H9 (cell line): ENCODE measurements around the gene GALR1. TPM values are rescaled to one million over a fixed set of nuclear protein-coding genes. Genes with fewer than 3 reads are reported as not detected.

Experiments
- DNase-seq: peaks from one replicate; pipeline ENCODE4 v3.0.0-alpha.2; 2017
- H2AFZ ChIP-seq: one replicate; pipeline ENCODE4 v1.6.1; 2013; ENCODE audit warnings: mild to moderate bottlenecking, low read length, control low read depth, moderate library complexity
- H2AK5ac ChIP-seq: 2 replicates; pipeline ENCODE4 v1.6.1; 2013; ENCODE audit warnings: low read length, control low read depth, mixed read lengths; ENCODE audit not compliant: insufficient read length
- H2BK120ac ChIP-seq: one replicate; pipeline ENCODE4 v1.6.1; 2013; ENCODE audit warnings: low read depth, mild to moderate bottlenecking, low read length, control low read depth, inconsistent platforms; ENCODE audit not compliant: poor library complexity, severe bottlenecking
- H2BK12ac ChIP-seq: 2 replicates; pipeline ENCODE4 v1.6.1; 2013; ENCODE audit warnings: low read length, control low read depth, mixed read lengths, low read depth; ENCODE audit not compliant: insufficient read length
- H2BK15ac ChIP-seq: 2 replicates; pipeline ENCODE4 v1.6.1; 2013; ENCODE audit warnings: low read depth, low read length, control low read depth
- H2BK20ac ChIP-seq: one replicate; pipeline ENCODE4 v1.6.1; 2013; ENCODE audit warnings: low read depth, mild to moderate bottlenecking, low read length, control low read depth, inconsistent platforms; ENCODE audit not compliant: poor library complexity, severe bottlenecking
- H2BK5ac ChIP-seq: 2 replicates; pipeline ENCODE4 v1.6.1; 2013; ENCODE audit warnings: low read length, control low read depth, mixed read lengths; ENCODE audit not compliant: insufficient read length
- H3K14ac ChIP-seq: 2 replicates; pipeline ENCODE4 v1.6.1; 2013; ENCODE audit warnings: low read length, control low read depth; ENCODE audit not compliant: insufficient read depth
- H3K18ac ChIP-seq: 2 replicates; pipeline ENCODE4 v1.6.1; 2013; ENCODE audit warnings: low read depth, mild to moderate bottlenecking, mixed read lengths, low read length, control low read depth; ENCODE audit not compliant: insufficient read length
- H3K23ac ChIP-seq: 2 replicates; pipeline ENCODE4 v1.6.1; 2013; ENCODE audit warnings: low read length, control low read depth, mixed read lengths, low read depth; ENCODE audit not compliant: insufficient read length
- H3K23me2 ChIP-seq: 2 replicates; pipeline ENCODE4 v1.6.1; 2013; ENCODE audit warnings: low read depth, mild to moderate bottlenecking, mixed read lengths, low read length, control low read depth; ENCODE audit not compliant: insufficient read length, poor library complexity, severe bottlenecking
- H3K27ac ChIP-seq: 2 replicates; pipeline ENCODE4 v1.5.1; 2013; ENCODE audit warnings: low read length, control low read depth, mixed read lengths, low read depth; ENCODE audit not compliant: insufficient read length
- H3K27me3 ChIP-seq: 2 replicates; pipeline ENCODE4 v1.6.1; 2013; ENCODE audit warnings: low read length, control low read depth, inconsistent platforms; ENCODE audit not compliant: insufficient read depth
- H3K4ac ChIP-seq: 2 replicates; pipeline ENCODE4 v1.6.1; 2013; ENCODE audit warnings: low read depth, mild to moderate bottlenecking, control low read depth, inconsistent platforms, low read length, moderate library complexity
- H3K4me1 ChIP-seq: 2 replicates; pipeline ENCODE4 v1.6.1; 2013; ENCODE audit warnings: low read length, control low read depth, inconsistent platforms; ENCODE audit not compliant: insufficient read depth
- H3K4me2 ChIP-seq: 2 replicates; pipeline ENCODE4 v1.6.1; 2013; ENCODE audit warnings: low read length, control low read depth, mixed read lengths; ENCODE audit not compliant: insufficient read length, insufficient read depth
- H3K56ac ChIP-seq: 2 replicates; pipeline ENCODE4 v1.6.1; 2013; ENCODE audit warnings: low read depth, mild to moderate bottlenecking, mixed read lengths, low read length, control low read depth; ENCODE audit not compliant: insufficient read length
- H3K79me1 ChIP-seq: 2 replicates; pipeline ENCODE4 v1.6.1; 2013; ENCODE audit warnings: low read depth, mild to moderate bottlenecking, moderate library complexity, low read length, control low read depth, inconsistent platforms; ENCODE audit not compliant: insufficient read depth, poor library complexity, severe bottlenecking
- H3K79me2 ChIP-seq: 2 replicates; pipeline ENCODE4 v1.6.1; 2013; ENCODE audit warnings: low read length, control low read depth, inconsistent platforms; ENCODE audit not compliant: insufficient read depth
- H3K9ac ChIP-seq: 2 replicates; pipeline ENCODE4 v1.6.1; 2013; ENCODE audit warnings: low read length, control low read depth, mixed read lengths; ENCODE audit not compliant: insufficient read length; ENCODE audit errors: extremely low read depth
- H3K9me3 ChIP-seq: one replicate; pipeline ENCODE4 v1.6.1; 2013; ENCODE audit warnings: low read depth, low read length, inconsistent platforms; ENCODE audit not compliant: control insufficient read depth
- H3T11ph ChIP-seq: one replicate; pipeline ENCODE4 v1.6.1; 2013; ENCODE audit warnings: mild to moderate bottlenecking, low read length, control low read depth, inconsistent platforms
- H4K20me1 ChIP-seq: one replicate; pipeline ENCODE4 v1.6.1; 2013; ENCODE audit not compliant: control insufficient read depth, insufficient read length, insufficient read depth
- H4K5ac ChIP-seq: 2 replicates; pipeline ENCODE4 v1.6.1; 2013; ENCODE audit warnings: low read depth, mild to moderate bottlenecking, mixed read lengths, low read length, control low read depth; ENCODE audit not compliant: insufficient read length
- H4K8ac ChIP-seq: replicated peaks from 2 replicates; pipeline ENCODE4 v1.6.1; 2013; ENCODE audit warnings: low read length, control low read depth, mixed read lengths, low read depth; ENCODE audit not compliant: insufficient read length
- H4K91ac ChIP-seq: 2 replicates; pipeline ENCODE4 v1.6.1; 2013; ENCODE audit warnings: low read depth, mild to moderate bottlenecking, moderate library complexity, mixed read lengths, low read length, control low read depth; ENCODE audit not compliant: insufficient read length
- H3K27ac Mint-ChIP-seq, 3 experiments: 2 replicates in 2 of 3; 3 replicates in 1 of 3; pipeline ENCODE4 v1.8.0; 2020 to 2021; ENCODE audit warnings: mixed read lengths in 3 of 3, mild to moderate bottlenecking in 1 of 3, moderate library complexity in 1 of 3
- H3K27me3 Mint-ChIP-seq: 2 replicates; pipeline ENCODE4 v1.8.0; 2021; ENCODE audit warnings: low read depth, mild to moderate bottlenecking, moderate library complexity, mixed read lengths
- H3K36me3 Mint-ChIP-seq, 3 experiments: 2 replicates in 2 of 3; 3 replicates in 1 of 3; pipeline ENCODE4 v1.8.0; 2020 to 2021; ENCODE audit warnings: low read depth in 3 of 3, mixed read lengths in 3 of 3; ENCODE audit not compliant: insufficient read depth in 1 of 3
- H3K4me1 Mint-ChIP-seq, 2 experiments: 2 replicates each; pipeline ENCODE4 v1.8.0; 2020; ENCODE audit warnings: mixed read lengths in 2 of 2
- H3K4me3 Mint-ChIP-seq, 2 experiments: 2 replicates in 1 of 2; 3 replicates in 1 of 2; pipeline ENCODE4 v1.8.0; 2020 to 2021; ENCODE audit warnings: mild to moderate bottlenecking in 2 of 2, mixed read lengths in 2 of 2, moderate library complexity in 1 of 2
- H3K9me3 Mint-ChIP-seq, 2 experiments: 2 replicates in 1 of 2; 3 replicates in 1 of 2; pipeline ENCODE4 v1.8.0; 2020; ENCODE audit warnings: mild to moderate bottlenecking in 2 of 2, mixed read lengths in 2 of 2, moderate library complexity in 1 of 2
- WGBS: extraction: QIAGEN DNeasy Blood & Tissue Kit; methylation state at CpG from one replicate; pipeline ENCODE4 v1.1.7; 2013; ENCODE audit warnings: missing lambda C conversion rate, low lambda C conversion rate, mixed read lengths; ENCODE audit not compliant: insufficient read length; ENCODE audit errors: extremely low coverage; 5-methylcytosine and 5-hydroxymethylcytosine counted together
- total RNA-seq: library from RNA; stranded (reverse); gene quantifications from 2 replicates; pipeline ENCODE4 v1.2.1, GENCODE V29; 2021
- TF ChIP-seq, protein P1 (sequence below): fragments of 200-600 bp; sonication (generic); conservative IDR thresholded peaks from 3 replicates; pipeline ENCODE4 v1.8.0; 2021; ENCODE audit warnings: antibody characterized with exemption, mild to moderate bottlenecking

GALR1 gene
- total RNA-seq, 1 experiment from 2014 or later: 0.07 TPM

- no peak for DNase-seq
- no CpG with 5 or more reads among the region's 6 CpGs for WGBS
- no peaks in the 10 kb centered on the region for H3K36me3 Mint-ChIP-seq
- no peak overlapping the region for H2BK20ac ChIP-seq
- H2BK15ac ChIP-seq: no peak overlapping the region
- H3K4me2 ChIP-seq: no peak overlapping the region
- H3K4me1 Mint-ChIP-seq: 0 out of 4 replicates have a peak, but pooled peaks cover 3% of the 10 kb centered on the region in 2 experiments
- H2BK5ac ChIP-seq: no peak overlapping the region
- peaks cover 2% of the 10 kb centered on the region for H3K27me3 Mint-ChIP-seq
- H3K4ac ChIP-seq: no peak overlapping the region
- no peaks in the 10 kb centered on the region for H3K4me1 ChIP-seq
- H3K9me3 Mint-ChIP-seq: no peaks in the 10 kb centered on the region
- no peak overlapping the region for H3K56ac ChIP-seq
- no peak overlapping the region for H4K5ac ChIP-seq
- no peak overlapping the region for H3K27ac ChIP-seq
- H3K14ac ChIP-seq: no peak overlapping the region
- no peak overlapping the region for H3K27ac Mint-ChIP-seq
- no peak overlapping the region for H3K9ac ChIP-seq
- no peaks in the 10 kb centered on the region for H4K20me1 ChIP-seq
- H4K8ac ChIP-seq: no peak overlapping the region
- H3K4me3 Mint-ChIP-seq: no peak overlapping the region
- no peaks in the 10 kb centered on the region for H3K79me2 ChIP-seq
- TF ChIP-seq, protein P1, sequence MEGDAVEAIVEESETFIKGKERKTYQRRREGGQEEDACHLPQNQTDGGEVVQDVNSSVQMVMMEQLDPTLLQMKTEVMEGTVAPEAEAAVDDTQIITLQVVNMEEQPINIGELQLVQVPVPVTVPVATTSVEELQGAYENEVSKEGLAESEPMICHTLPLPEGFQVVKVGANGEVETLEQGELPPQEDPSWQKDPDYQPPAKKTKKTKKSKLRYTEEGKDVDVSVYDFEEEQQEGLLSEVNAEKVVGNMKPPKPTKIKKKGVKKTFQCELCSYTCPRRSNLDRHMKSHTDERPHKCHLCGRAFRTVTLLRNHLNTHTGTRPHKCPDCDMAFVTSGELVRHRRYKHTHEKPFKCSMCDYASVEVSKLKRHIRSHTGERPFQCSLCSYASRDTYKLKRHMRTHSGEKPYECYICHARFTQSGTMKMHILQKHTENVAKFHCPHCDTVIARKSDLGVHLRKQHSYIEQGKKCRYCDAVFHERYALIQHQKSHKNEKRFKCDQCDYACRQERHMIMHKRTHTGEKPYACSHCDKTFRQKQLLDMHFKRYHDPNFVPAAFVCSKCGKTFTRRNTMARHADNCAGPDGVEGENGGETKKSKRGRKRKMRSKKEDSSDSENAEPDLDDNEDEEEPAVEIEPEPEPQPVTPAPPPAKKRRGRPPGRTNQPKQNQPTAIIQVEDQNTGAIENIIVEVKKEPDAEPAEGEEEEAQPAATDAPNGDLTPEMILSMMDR: no peak
- H3T11ph ChIP-seq: no peak overlapping the region
- H2BK12ac ChIP-seq: no peak overlapping the region
- no peak overlapping the region for H3K23ac ChIP-seq
- H2AFZ ChIP-seq: no peak overlapping the region
- H4K91ac ChIP-seq: no peak overlapping the region
- no peak overlapping the region for H2AK5ac ChIP-seq
- no peak overlapping the region for H3K18ac ChIP-seq
- H3K27me3 ChIP-seq: no peaks in the 10 kb centered on the region
- H3K79me1 ChIP-seq: no peaks in the 10 kb centered on the region
- no peak overlapping the region for H2BK120ac ChIP-seq
- peaks cover 4% of the 10 kb centered on the region for H3K23me2 ChIP-seq
- no peaks in the 10 kb centered on the region for H3K9me3 ChIP-seq
Observed at GRCh38 chr18:77205769-77206168, 43.9 kb upstream of the GALR1 start.
